ENCODE data around the gene NCAPH2.

GRCh38 chr22:50465066-50465930, 42.7 kb upstream of the NCAPH2 start:
- TF ChIP-seq POLR2A (IDR thresholded peaks at IDR 0.05; ENCODE audit: low read length) = no peak
- TF ChIP-seq GATA1 (IDR thresholded peaks at IDR 0.05; ENCODE audit: low read depth, low read length) = no peak

All from erythroblast (primary cell).